Keratinocyte (primary cell): ENCODE measurements around the gene SYNPR. TPM values are rescaled to one million over a fixed set of nuclear protein-coding genes. Genes with fewer than 3 reads are reported as not detected.

Experiments
- DNase-seq: peaks from one replicate; pipeline ENCODE4 v3.0.0-alpha.2; 2011; ENCODE audit warnings: low read depth, missing footprints, low spot score
- FAIRE-seq: peaks from 2 replicates; lab custom pipeline; 2011; peaks lifted over from hg19 to GRCh38; lab: Jason Lieb, UNC
- H2AFZ ChIP-seq: 2 replicates; pipeline ENCODE4 v1.6.0; 2012; ENCODE audit warnings: low read length, control low read depth, inconsistent platforms; ENCODE audit not compliant: control insufficient read depth
- H3K27ac ChIP-seq: 2 replicates; pipeline ENCODE4 v1.5.1; 2011; ENCODE audit warnings: low read length; ENCODE audit not compliant: control insufficient read depth, insufficient read depth
- H3K27me3 ChIP-seq: 3 replicates; pipeline ENCODE4 v1.6.0; 2011; ENCODE audit warnings: low read length; ENCODE audit not compliant: control insufficient read depth, insufficient read depth; ENCODE audit errors: extremely low read depth
- H3K36me3 ChIP-seq, 2 experiments: 2 replicates in 1 of 2; 3 replicates in 1 of 2; pipeline ENCODE4 v1.5.1; 2011; ENCODE audit warnings: low read length in 2 of 2, mild to moderate bottlenecking in 1 of 2; ENCODE audit not compliant: control insufficient read depth in 2 of 2, insufficient read depth in 2 of 2; ENCODE audit errors: extremely low read depth in 1 of 2
- H3K4me1 ChIP-seq: 3 replicates; pipeline ENCODE4 v1.5.1; 2011; ENCODE audit warnings: low read length; ENCODE audit not compliant: control insufficient read depth, insufficient read depth; ENCODE audit errors: extremely low read depth
- H3K4me2 ChIP-seq: 3 replicates; pipeline ENCODE4 v1.6.0; 2011; ENCODE audit warnings: low read depth, low read length; ENCODE audit not compliant: control insufficient read depth, insufficient read depth; ENCODE audit errors: extremely low read depth
- H3K4me3 ChIP-seq, 3 experiments: fragments of 200-600 bp in 1 of 3; sonication (generic) in 1 of 3; 2 replicates in 2 of 3; 3 replicates in 1 of 3; pipeline ENCODE4 v1.5.1; 2011 to 2016; ENCODE audit warnings: low read length in 3 of 3, mild to moderate bottlenecking in 3 of 3, control low read depth in 2 of 3, inconsistent platforms in 1 of 3, low read depth in 1 of 3, mixed read lengths in 1 of 3, mixed run types in 1 of 3, moderate library complexity in 1 of 3; ENCODE audit not compliant: control insufficient read depth in 2 of 3, insufficient read depth in 2 of 3; ENCODE audit errors: extremely low read depth in 1 of 3
- H3K79me2 ChIP-seq: 2 replicates; pipeline ENCODE4 v1.6.0; 2012; ENCODE audit warnings: low read length; ENCODE audit not compliant: control insufficient read depth, insufficient read depth
- H3K9ac ChIP-seq: 3 replicates; pipeline ENCODE4 v1.6.0; 2011; ENCODE audit warnings: low read length; ENCODE audit not compliant: control insufficient read depth, insufficient read depth; ENCODE audit errors: extremely low read depth
- H3K9me1 ChIP-seq: 3 replicates; pipeline ENCODE4 v1.6.0; 2011; ENCODE audit warnings: low read length; ENCODE audit not compliant: control insufficient read depth, insufficient read depth; ENCODE audit errors: extremely low read depth
- H3K9me3 ChIP-seq: 2 replicates; pipeline ENCODE4 v1.5.1; 2012; ENCODE audit warnings: low read depth, low read length; ENCODE audit not compliant: control insufficient read depth
- H4K20me1 ChIP-seq: 3 replicates; pipeline ENCODE4 v1.6.0; 2011; ENCODE audit warnings: low read length; ENCODE audit not compliant: control insufficient read depth, insufficient read depth; ENCODE audit errors: extremely low read depth
- CTCF ChIP-seq, 3 experiments: IDR thresholded peaks in 1 of 3; conservative IDR thresholded peaks in 1 of 3; optimal IDR thresholded peaks in 1 of 3; 2 replicates in 2 of 3; 3 replicates in 1 of 3; pipeline versions ENCODE3 to v1.5.1; 2011; ENCODE audit warnings: low read length in 3 of 3, mild to moderate bottlenecking in 3 of 3, moderate library complexity in 2 of 3, control low read depth in 1 of 3, inconsistent platforms in 1 of 3; ENCODE audit not compliant: insufficient read depth in 2 of 3; ENCODE audit errors: extremely low read depth in 1 of 3
- EZH2 ChIP-seq: IDR thresholded peaks from one replicate; pipeline ENCODE4 v1.6.1; 2012; ENCODE audit warnings: inconsistent platforms, mild to moderate bottlenecking, low read length, moderate library complexity
- dilution Hi-C: fragments of 300-500 bp; cut with MboI; formaldehyde crosslinking; loops from one replicate; pipeline ENCODE4 v1.7.0; 2020; ENCODE audit warnings: low sequenced_read_pairs; ENCODE audit not compliant: extremely low pct_ligation_motif_present
- polyA plus RNA-seq, 5 experiments: library from polyadenylated mRNA; depleted of rRNA in 3 of 5; stranded (reverse) in 3 of 5; stranded (forward) in 1 of 5; unstranded in 1 of 5; fragments of >200 nt; gene quantifications; 1 replicate in 1 of 5; 2 replicates in 3 of 5; 3 replicates in 1 of 5; pipeline versions ENCODE4 v1.2.1 to v1.2.3, GENCODE V29; 2011 to 2012; ENCODE audit warnings: missing spikeins in 2 of 5, low read depth in 1 of 5, low replicate concordance in 1 of 5

Gene SYNPR
- polyA plus RNA-seq, 1 donor (not counting 4 experiments of a cell fraction or from before 2014, with no cell fraction given) = not detected

- Histone ChIP-seq H3K9me3 (no peaks in the 10 kb centered on the region), H2AFZ (no peak overlapping the region), H3K79me2 (no peaks in the 10 kb centered on the region), H3K4me1 (no peaks in the 10 kb centered on the region), H3K36me3 (no peaks in the 10 kb centered on the region), H3K4me3 (no peak overlapping the region), H3K4me2 (no peak overlapping the region), H3K9ac (no peak overlapping the region), H3K27ac (no peak overlapping the region), H4K20me1 (no peaks in the 10 kb centered on the region), H3K27me3 (peaks cover 4% of the 10 kb centered on the region), H3K9me1 (no peaks in the 10 kb centered on the region)
- FAIRE-seq (no peak), DNase-seq (no peak)
- TF ChIP-seq EZH2 = no peak
- no peak for TF ChIP-seq CTCF (optimal IDR thresholded peaks at IDR 0.05 in 1 of 3, IDR thresholded peaks at IDR 0.05 in 1 of 3, conservative IDR thresholded peaks at IDR 0.05 in 1 of 3; ENCODE audit: extremely low read depth in 1 of 3, insufficient read depth in 2 of 3, low read length in 3 of 3)
- dilution Hi-C loops = no loop called here
Measured at GRCh38 chr3:63477494-63478129, 199.5 kb downstream of the SYNPR start.

GRCh38 chr3:63478990-63479660 is 201.0 kb downstream of the SYNPR start:
- no peaks in the 10 kb centered on the region for H4K20me1 ChIP-seq
- no peaks in the 10 kb centered on the region for H3K9me3 ChIP-seq
- H3K36me3 ChIP-seq = no peaks in the 10 kb centered on the region
- H3K9ac ChIP-seq = no peak overlapping the region
- TF ChIP-seq EZH2 = no peak
- no peak for TF ChIP-seq CTCF (optimal IDR thresholded peaks at IDR 0.05 in 1 of 3, IDR thresholded peaks at IDR 0.05 in 1 of 3, conservative IDR thresholded peaks at IDR 0.05 in 1 of 3; ENCODE audit: extremely low read depth in 1 of 3, insufficient read depth in 2 of 3, low read length in 3 of 3)
- no peaks in the 10 kb centered on the region for H3K79me2 ChIP-seq
- H3K27me3 ChIP-seq = peaks cover 2% of the 10 kb centered on the region
- H3K9me1 ChIP-seq = no peaks in the 10 kb centered on the region
- dilution Hi-C loops = no loop called here
- FAIRE-seq (no peak), DNase-seq (no peak)
- no peak overlapping the region for H2AFZ ChIP-seq
- no peaks in the 10 kb centered on the region for H3K4me1 ChIP-seq
- H3K4me2 ChIP-seq = no peak overlapping the region
- no peak overlapping the region for H3K27ac ChIP-seq
- H3K4me3 ChIP-seq = no peak overlapping the region
